ENCODE measurements around the gene EIF5AL1.
"Not testable (repeated sequence)": the region's sequence is repeated elsewhere in the genome, so short reads cannot be mapped to it uniquely, and the experiment has no call there.

Gene EIF5AL1

GRCh38 chr10:79503787-79504186, 8.5 kb upstream of the EIF5AL1 start:
- in situ Hi-C loops (cut with HindIII; ENCODE audit: low pct_ligation_motif_present, low pct_unique_long_range_greater_than_20kb, low sequenced_read_pairs) = not testable (repeated sequence)

GRCh38 chr10:79504483-79504882, 7.8 kb upstream of the EIF5AL1 start:
- DNase-seq; in situ Hi-C loops (cut with HindIII; ENCODE audit: low pct_ligation_motif_present, low pct_unique_long_range_greater_than_20kb, low sequenced_read_pairs): not testable (repeated sequence)

More at GRCh38 chr10:79503787-79504186, 8.5 kb upstream of the EIF5AL1 start:
- not testable (repeated sequence) for DNase-seq

GRCh38 chr10:79505328-79505727, 7.0 kb upstream of the EIF5AL1 start:
- DNase-seq; in situ Hi-C loops (cut with HindIII; ENCODE audit: low pct_ligation_motif_present, low pct_unique_long_range_greater_than_20kb, low sequenced_read_pairs): not testable (repeated sequence)

GRCh38 chr10:79505829-79506228, 6.5 kb upstream of the EIF5AL1 start:
- in situ Hi-C loops (cut with HindIII; ENCODE audit: low pct_ligation_motif_present, low pct_unique_long_range_greater_than_20kb, low sequenced_read_pairs) = no loop called here

GRCh38 chr10:79507440-79508167, 4.7 kb upstream of the EIF5AL1 start:
- in situ Hi-C loops (cut with HindIII; ENCODE audit: low pct_ligation_motif_present, low pct_unique_long_range_greater_than_20kb, low sequenced_read_pairs) = no loop called here
- no peak for DNase-seq

More at GRCh38 chr10:79505829-79506228, 6.5 kb upstream of the EIF5AL1 start:
- DNase-seq = no peak

- DNase-seq; in situ Hi-C loops (cut with HindIII; ENCODE audit: low pct_ligation_motif_present, low pct_unique_long_range_greater_than_20kb, low sequenced_read_pairs): not testable (repeated sequence)
Measured at GRCh38 chr10:79508245-79508644, 4.1 kb upstream of the EIF5AL1 start.

- in situ Hi-C loops (cut with HindIII; ENCODE audit: low pct_ligation_motif_present, low pct_unique_long_range_greater_than_20kb, low sequenced_read_pairs); DNase-seq: not testable (repeated sequence)
Measured at GRCh38 chr10:79509306-79509933, 2.9 kb upstream of the EIF5AL1 start.

- DNase-seq; in situ Hi-C loops (cut with HindIII; ENCODE audit: low pct_ligation_motif_present, low pct_unique_long_range_greater_than_20kb, low sequenced_read_pairs): not testable (repeated sequence)
Measured at GRCh38 chr10:79509934-79510508, 2.3 kb upstream of the EIF5AL1 start.

- DNase-seq; in situ Hi-C loops (cut with HindIII; ENCODE audit: low pct_ligation_motif_present, low pct_unique_long_range_greater_than_20kb, low sequenced_read_pairs): not testable (repeated sequence)
Measured at GRCh38 chr10:79516532-79517205, 4.3 kb downstream of the EIF5AL1 start.

GRCh38 chr10:79517567-79517966, 5.2 kb downstream of the EIF5AL1 start:
- DNase-seq; in situ Hi-C loops (cut with HindIII; ENCODE audit: low pct_ligation_motif_present, low pct_unique_long_range_greater_than_20kb, low sequenced_read_pairs): not testable (repeated sequence)

GRCh38 chr10:79521751-79522150, 9.4 kb downstream of the EIF5AL1 start:
- DNase-seq; in situ Hi-C loops (cut with HindIII; ENCODE audit: low pct_ligation_motif_present, low pct_unique_long_range_greater_than_20kb, low sequenced_read_pairs): not testable (repeated sequence)

GRCh38 chr10:79522464-79522863, 10.1 kb downstream of the EIF5AL1 start:
- DNase-seq; in situ Hi-C loops (cut with HindIII; ENCODE audit: low pct_ligation_motif_present, low pct_unique_long_range_greater_than_20kb, low sequenced_read_pairs): not testable (repeated sequence)

- DNase-seq; in situ Hi-C loops (cut with HindIII; ENCODE audit: low pct_ligation_motif_present, low pct_unique_long_range_greater_than_20kb, low sequenced_read_pairs): not testable (repeated sequence)
Measured at GRCh38 chr10:79523157-79523853, 11.0 kb downstream of the EIF5AL1 start.

- in situ Hi-C loops (cut with HindIII; ENCODE audit: low pct_ligation_motif_present, low pct_unique_long_range_greater_than_20kb, low sequenced_read_pairs); DNase-seq: not testable (repeated sequence)
Measured at GRCh38 chr10:79525049-79525710, 12.8 kb downstream of the EIF5AL1 start.

GRCh38 chr10:79528261-79528660, 15.9 kb downstream of the EIF5AL1 start:
- in situ Hi-C loops (cut with HindIII; ENCODE audit: low pct_ligation_motif_present, low pct_unique_long_range_greater_than_20kb, low sequenced_read_pairs); DNase-seq: not testable (repeated sequence)

- in situ Hi-C loops (cut with HindIII; ENCODE audit: low pct_ligation_motif_present, low pct_unique_long_range_greater_than_20kb, low sequenced_read_pairs); DNase-seq: not testable (repeated sequence)
Measured at GRCh38 chr10:79533142-79533902, 21.0 kb downstream of the EIF5AL1 start.

- in situ Hi-C loops (cut with HindIII; ENCODE audit: low pct_ligation_motif_present, low pct_unique_long_range_greater_than_20kb, low sequenced_read_pairs); DNase-seq: not testable (repeated sequence)
Measured at GRCh38 chr10:79533903-79534175, 21.5 kb downstream of the EIF5AL1 start.

Data from ACHN (cell line).